HK-2 (cell line): Measurements from ENCODE around the gene IFFO2.
"Not testable (repeated sequence)": the region's sequence is repeated elsewhere in the genome, so short reads cannot be mapped to it uniquely, and the experiment has no call there.

Experiments
- DNase-seq: peaks from one replicate; pipeline ENCODE4 v3.0.0-alpha.2; 2018; ENCODE audit not compliant: unreplicated experiment

IFFO2 gene

GRCh38 chr1:18875107-18875795, 81.2 kb downstream of the IFFO2 start:
- DNase-seq, result peak; percentile 80

- no peak for DNase-seq
Measured at GRCh38 chr1:18874600-18874999, 81.9 kb downstream of the IFFO2 start.

GRCh38 chr1:18874036-18874435, 82.4 kb downstream of the IFFO2 start:
- DNase-seq, result no peak

GRCh38 chr1:18872071-18872611, 84.3 kb downstream of the IFFO2 start:
- DNase-seq, result no peak

GRCh38 chr1:18871401-18872070, 84.9 kb downstream of the IFFO2 start:
- no peak for DNase-seq

GRCh38 chr1:18870957-18871356, 85.5 kb downstream of the IFFO2 start:
- no peak for DNase-seq

- not testable (repeated sequence) for DNase-seq
Measured at GRCh38 chr1:18870595-18870865, 85.9 kb downstream of the IFFO2 start.

- DNase-seq, result no peak
Measured at GRCh38 chr1:18869847-18870594, 86.5 kb downstream of the IFFO2 start.

- no peak for DNase-seq
Measured at GRCh38 chr1:18868801-18869424, 87.6 kb downstream of the IFFO2 start.

- DNase-seq, result no peak
Measured at GRCh38 chr1:18868354-18868753, 88.1 kb downstream of the IFFO2 start.

GRCh38 chr1:18866846-18867245, 89.6 kb downstream of the IFFO2 start:
- DNase-seq, result no peak

GRCh38 chr1:18866314-18866713, 90.2 kb downstream of the IFFO2 start:
- no peak for DNase-seq

- no peak for DNase-seq
Measured at GRCh38 chr1:18865176-18865575, 91.3 kb downstream of the IFFO2 start.

- no peak for DNase-seq
Measured at GRCh38 chr1:18861590-18861989, 94.9 kb downstream of the IFFO2 start.

- DNase-seq, result no peak
Measured at GRCh38 chr1:18861082-18861481, 95.4 kb downstream of the IFFO2 start.

GRCh38 chr1:18859560-18859959, 96.9 kb downstream of the IFFO2 start, which contains the start of gene TAS1R2:
TAS1R2 (minus strand) TSS chr1:18859660; CDS start chr1:18859660, 0 bp downstream.
- no peak for DNase-seq

- DNase-seq, result no peak
Measured at GRCh38 chr1:18858070-18858688, 98.3 kb downstream of the IFFO2 start.

- no peak for DNase-seq
Measured at GRCh38 chr1:18856435-18856834, 100.0 kb downstream of the IFFO2 start.

- DNase-seq, result no peak
Measured at GRCh38 chr1:18855573-18855972, 100.9 kb downstream of the IFFO2 start.

GRCh38 chr1:18854331-18855025, 102.0 kb downstream of the IFFO2 start:
- no peak for DNase-seq
